Left ventricle myocardium superior (tissue), 1 donor: ENCODE results near the gene ANKRD34A. TPM values are rescaled to one million over a fixed set of nuclear protein-coding genes. Genes with fewer than 3 reads are reported as not detected.
"Not testable (repeated sequence)": the region's sequence is repeated elsewhere in the genome, so short reads cannot be mapped to it uniquely, and the experiment has no call there.

Experiments
- ATAC-seq: fragments of 200-7000 bp; cut with Tn5 transposase; one replicate; pipeline ENCODE4 v1.9.1; 2020; ENCODE audit warnings: mild to moderate bottlenecking, moderate library complexity
- DNase-seq: peaks from one replicate; pipeline ENCODE4 v3.0.0-alpha.2; 2020
- intact Hi-C: fragments of 100-400 bp; cut with micrococcal nuclease; formaldehyde crosslinking; loops from one replicate; pipeline ENCODE4 v1.11.0; 2022
- total RNA-seq: library from RNA; stranded (reverse); fragmentation: NEBNext Ultra II Directional; extraction: Animal tissue kit (Norgen Biotek cat#: 25700); gene quantifications from one replicate; pipeline ENCODE4 v1.2.1, GENCODE V29; 2021
- donor health status: DM: no; HTN: yes; CAD: no; lungs with severe emphysema.

Gene ANKRD34A
- total RNA-seq, 1 donor from 2014 or later, result 0.52 TPM

GRCh38 chr1:145956781-145957442 is 7.5 kb downstream of the ANKRD34A start:
- no peak for ATAC-seq
- intact Hi-C loops, result no loop called here
- peak; percentile 52 for DNase-seq

- intact Hi-C loops, result no loop called here
- DNase-seq, result no peak
- no peak for ATAC-seq
These were observed 8.0 kb downstream of the ANKRD34A start for GRCh38 chr1:145956361-145956760.

GRCh38 chr1:145955436-145955835 is 8.9 kb downstream of the ANKRD34A start:
- no peak for ATAC-seq
- DNase-seq, result no peak
- intact Hi-C loops, result no loop called here

GRCh38 chr1:145953861-145954260 is 10.5 kb downstream of the ANKRD34A start:
- intact Hi-C loops, result no loop called here
- ATAC-seq, result no peak

GRCh38 chr1:145952903-145953302 is 11.5 kb downstream of the ANKRD34A start:
- intact Hi-C loops, result no loop called here
- ATAC-seq (no peak), DNase-seq (no peak)

More at GRCh38 chr1:145953861-145954260, 10.5 kb downstream of the ANKRD34A start:
- DNase-seq, result no peak

GRCh38 chr1:145951526-145951925 is 12.8 kb downstream of the ANKRD34A start:
- ATAC-seq (no peak), DNase-seq (no peak)
- intact Hi-C loops, result no loop called here

- intact Hi-C loops, result no loop called here
These were observed 15.2 kb downstream of the ANKRD34A start for GRCh38 chr1:145949219-145949618.

GRCh38 chr1:145947551-145947950 is 16.8 kb downstream of the ANKRD34A start:
- DNase-seq, result no peak
- ATAC-seq, result no peak
- intact Hi-C loops, result no loop called here

More at GRCh38 chr1:145949219-145949618, 15.2 kb downstream of the ANKRD34A start:
- no peak for DNase-seq
- peak; percentile 80 for ATAC-seq

GRCh38 chr1:145946477-145946986 is 17.8 kb downstream of the ANKRD34A start:
- no peak for DNase-seq
- no peak for ATAC-seq
- intact Hi-C loops, result no loop called here

GRCh38 chr1:145944532-145944931 is 19.8 kb downstream of the ANKRD34A start:
- intact Hi-C loops, result no loop called here
- DNase-seq (no peak), ATAC-seq (no peak)

GRCh38 chr1:145942871-145943270 is 21.5 kb downstream of the ANKRD34A start:
- DNase-seq, result no peak
- ATAC-seq, result no peak
- intact Hi-C loops, result no loop called here

GRCh38 chr1:145942405-145942804 is 22.0 kb downstream of the ANKRD34A start:
- no peak for DNase-seq
- ATAC-seq, result no peak
- intact Hi-C loops, result no loop called here

- ATAC-seq (no peak), DNase-seq (no peak)
- intact Hi-C loops, result no loop called here
These were observed 26.9 kb downstream of the ANKRD34A start for GRCh38 chr1:145937436-145937835.

- no peak for ATAC-seq
- intact Hi-C loops, result no loop called here
These were observed 28.1 kb downstream of the ANKRD34A start for GRCh38 chr1:145936247-145936646.

GRCh38 chr1:145935708-145936107 is 28.7 kb downstream of the ANKRD34A start:
- intact Hi-C loops, result no loop called here

More at GRCh38 chr1:145936247-145936646, 28.1 kb downstream of the ANKRD34A start:
- DNase-seq, result no peak

GRCh38 chr1:145932522-145933009 is 31.8 kb downstream of the ANKRD34A start:
- intact Hi-C loops, ATAC-seq, DNase-seq: not testable (repeated sequence)

More at GRCh38 chr1:145935708-145936107, 28.7 kb downstream of the ANKRD34A start:
- DNase-seq (no peak), ATAC-seq (no peak)

- DNase-seq (no peak), ATAC-seq (no peak)
- intact Hi-C loops, result no loop called here
These were observed 36.3 kb downstream of the ANKRD34A start for GRCh38 chr1:145927916-145928643.

- intact Hi-C loops, result no loop called here
- DNase-seq (peak; percentile 92), ATAC-seq (peak; percentile 98)
These were observed 37.1 kb downstream of the ANKRD34A start, which contains the start of gene RBM8A for GRCh38 chr1:145927063-145927886. Gene RBM8A, minus strand, starts transcription at chr1:145927484. Its CDS starts 58 bp downstream, at chr1:145927426.

- intact Hi-C loops, result no loop called here
- DNase-seq, result no peak
- no peak for ATAC-seq
These were observed 37.7 kb downstream of the ANKRD34A start for GRCh38 chr1:145926686-145927062.
